Measurements from ENCODE around the gene BCAR3.

DNA sequence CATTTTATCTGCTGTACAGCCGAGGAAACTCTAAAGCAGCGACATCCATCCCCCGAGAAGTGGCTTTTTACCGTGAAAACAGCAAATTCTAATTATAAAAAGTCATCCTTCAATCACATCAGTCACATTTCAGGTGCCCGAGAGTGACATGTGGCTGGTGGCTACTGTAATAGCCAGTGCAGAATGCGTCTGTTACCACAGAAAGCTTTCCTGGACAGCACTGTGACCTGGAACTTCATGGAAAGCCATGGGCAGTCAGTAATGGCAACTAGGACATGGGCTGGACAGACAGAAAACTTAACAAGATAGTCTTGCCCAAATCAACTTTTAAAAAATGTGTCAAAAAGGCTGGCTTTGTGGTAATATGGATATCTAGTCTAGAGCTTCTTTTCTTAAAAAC, 106.6 kb downstream of the BCAR3 start:
- TF ChIP-seq, protein P1, sequence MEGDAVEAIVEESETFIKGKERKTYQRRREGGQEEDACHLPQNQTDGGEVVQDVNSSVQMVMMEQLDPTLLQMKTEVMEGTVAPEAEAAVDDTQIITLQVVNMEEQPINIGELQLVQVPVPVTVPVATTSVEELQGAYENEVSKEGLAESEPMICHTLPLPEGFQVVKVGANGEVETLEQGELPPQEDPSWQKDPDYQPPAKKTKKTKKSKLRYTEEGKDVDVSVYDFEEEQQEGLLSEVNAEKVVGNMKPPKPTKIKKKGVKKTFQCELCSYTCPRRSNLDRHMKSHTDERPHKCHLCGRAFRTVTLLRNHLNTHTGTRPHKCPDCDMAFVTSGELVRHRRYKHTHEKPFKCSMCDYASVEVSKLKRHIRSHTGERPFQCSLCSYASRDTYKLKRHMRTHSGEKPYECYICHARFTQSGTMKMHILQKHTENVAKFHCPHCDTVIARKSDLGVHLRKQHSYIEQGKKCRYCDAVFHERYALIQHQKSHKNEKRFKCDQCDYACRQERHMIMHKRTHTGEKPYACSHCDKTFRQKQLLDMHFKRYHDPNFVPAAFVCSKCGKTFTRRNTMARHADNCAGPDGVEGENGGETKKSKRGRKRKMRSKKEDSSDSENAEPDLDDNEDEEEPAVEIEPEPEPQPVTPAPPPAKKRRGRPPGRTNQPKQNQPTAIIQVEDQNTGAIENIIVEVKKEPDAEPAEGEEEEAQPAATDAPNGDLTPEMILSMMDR (IDR thresholded peaks at IDR 0.05; ENCODE audit: borderline replicate concordance, extremely low read depth, low read length, poor library complexity, severe bottlenecking): no peak
- TF ChIP-seq EZH2 (IDR thresholded peaks at IDR 0.05; ENCODE audit: borderline replicate concordance, low read depth, low read length, severe bottlenecking): no peak
